ENCODE measurements around the gene UPB1. TPM values are rescaled to one million over a fixed set of nuclear protein-coding genes. Genes with fewer than 3 reads are reported as not detected.

UPB1 gene
- total RNA-seq, 3 donors from 2014 or later (not counting 1 experiment from before 2014, with no cell fraction given): 0.33 to 1.6 (median 0.50) TPM

- Histone ChIP-seq H3K27me3 (ENCODE audit: control insufficient read depth, insufficient read depth, low read length) (no peaks in the 10 kb centered on the region), H3K4me3 (ENCODE audit: low read length) (no peak overlapping the region), H3K36me3 (ENCODE audit: control insufficient read depth, insufficient read depth, low read length) (peaks cover 11% of the 10 kb centered on the region), H3K27ac (ENCODE audit: low read length) (no peak overlapping the region), H3K4me1 (ENCODE audit: control insufficient read depth, insufficient read depth, low read length) (no peaks in the 10 kb centered on the region), H3K9me3 (ENCODE audit: control insufficient read depth, insufficient read depth, low read length) (no peaks in the 10 kb centered on the region)
- Mint-ChIP-seq H3K27ac (no peak overlapping the region), H3K4me1 (no peaks in the 10 kb centered on the region), H3K36me3 (no peaks in the 10 kb centered on the region), H3K27me3 (ENCODE audit: low read depth in 2 of 2) (no peaks in the 10 kb centered on the region), H3K4me3 (no peak overlapping the region), H3K9me3 (no peaks in the 10 kb centered on the region)
- WGBS (ENCODE audit: insufficient coverage): 93% methylated on average over 3 of the region's 3 CpGs
- no peak for ATAC-seq
- intact Hi-C loops (cut with micrococcal nuclease): no loop called here
- no peak for DNase-seq
- TF ChIP-seq CTCF (IDR thresholded peaks at IDR 0.05): no peak
Observed at GRCh38 chr22:24536089-24536488, 41.0 kb downstream of the UPB1 start.

GRCh38 chr22:24540470-24540869 lies 45.3 kb downstream of the UPB1 start:
- DNase-seq (no peak), ATAC-seq (no peak)
- Histone ChIP-seq H3K4me3 (ENCODE audit: low read length) (no peak overlapping the region), H3K27me3 (ENCODE audit: control insufficient read depth, insufficient read depth, low read length) (no peaks in the 10 kb centered on the region), H3K9me3 (ENCODE audit: control insufficient read depth, insufficient read depth, low read length) (no peaks in the 10 kb centered on the region), H3K36me3 (ENCODE audit: control insufficient read depth, insufficient read depth, low read length) (peaks cover 29% of the 10 kb centered on the region), H3K4me1 (ENCODE audit: control insufficient read depth, insufficient read depth, low read length) (peaks cover 12% of the 10 kb centered on the region), H3K27ac (ENCODE audit: low read length) (no peak overlapping the region)
- no peak overlapping the region for H3K27ac Mint-ChIP-seq
- H3K27me3 Mint-ChIP-seq (ENCODE audit: low read depth in 2 of 2): no peaks in the 10 kb centered on the region
- intact Hi-C loops (cut with micrococcal nuclease): no loop called here
- H3K36me3 Mint-ChIP-seq: no peaks in the 10 kb centered on the region
- H3K4me3 Mint-ChIP-seq: no peak overlapping the region
- WGBS (ENCODE audit: insufficient coverage): 97% methylated on average over 2 of the region's 2 CpGs
- H3K9me3 Mint-ChIP-seq: no peaks in the 10 kb centered on the region
- H3K4me1 Mint-ChIP-seq: no peaks in the 10 kb centered on the region
- TF ChIP-seq CTCF (IDR thresholded peaks at IDR 0.05): no peak

GRCh38 chr22:24541681-24542515 lies 46.8 kb downstream of the UPB1 start:
- intact Hi-C loops (cut with micrococcal nuclease): no loop called here
- peaks cover 35% of the 10 kb centered on the region for H3K36me3 ChIP-seq (ENCODE audit: control insufficient read depth, insufficient read depth, low read length)
- Mint-ChIP-seq H3K4me1 (no peaks in the 10 kb centered on the region), H3K27ac (no peak overlapping the region), H3K27me3 (ENCODE audit: low read depth in 2 of 2) (no peaks in the 10 kb centered on the region), H3K9me3 (no peaks in the 10 kb centered on the region), H3K4me3 (no peak overlapping the region), H3K36me3 (peaks cover 3% of the 10 kb centered on the region)
- peaks cover 12% of the 10 kb centered on the region for H3K4me1 ChIP-seq (ENCODE audit: control insufficient read depth, insufficient read depth, low read length)
- no peaks in the 10 kb centered on the region for H3K27me3 ChIP-seq (ENCODE audit: control insufficient read depth, insufficient read depth, low read length)
- ATAC-seq: peak in 1 of 3 donors; percentile 43
- no peak overlapping the region for H3K27ac ChIP-seq (ENCODE audit: low read length)
- no peak for DNase-seq
- no peak overlapping the region for H3K4me3 ChIP-seq (ENCODE audit: low read length)
- no peaks in the 10 kb centered on the region for H3K9me3 ChIP-seq (ENCODE audit: control insufficient read depth, insufficient read depth, low read length)
- no peak for TF ChIP-seq CTCF (IDR thresholded peaks at IDR 0.05)
- 73% methylated on average over 6 of the region's 6 CpGs for WGBS (ENCODE audit: insufficient coverage)

DNA sequence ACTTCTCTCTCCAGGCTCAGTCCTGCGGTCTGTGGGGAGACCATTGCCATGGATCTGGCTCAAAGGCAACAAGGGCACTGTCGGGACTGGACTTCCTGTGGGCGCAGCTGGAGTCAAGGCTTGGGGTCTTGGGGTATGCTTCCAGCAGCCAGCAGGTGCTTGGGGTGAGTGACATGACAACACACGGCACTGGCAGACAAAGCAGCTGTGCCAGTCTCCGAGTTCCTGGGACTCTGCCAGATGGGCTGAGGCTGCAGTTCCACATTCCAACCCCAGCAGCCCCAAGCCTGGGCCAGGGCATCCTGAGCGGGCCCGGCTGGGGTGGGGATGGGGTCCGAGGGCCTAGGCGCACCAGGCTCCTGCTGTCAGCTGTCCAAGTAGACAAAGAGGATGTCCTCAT lies 47.5 kb downstream of the UPB1 start:
- H3K27me3 ChIP-seq (ENCODE audit: control insufficient read depth, insufficient read depth, low read length): no peaks in the 10 kb centered on the region
- DNase-seq: no peak
- Mint-ChIP-seq H3K36me3 (peaks cover 11% of the 10 kb centered on the region), H3K4me3 (no peak overlapping the region), H3K4me1 (no peaks in the 10 kb centered on the region), H3K27ac (no peak overlapping the region), H3K9me3 (no peaks in the 10 kb centered on the region), H3K27me3 (ENCODE audit: low read depth in 2 of 2) (no peaks in the 10 kb centered on the region)
- intact Hi-C loops (cut with micrococcal nuclease): no loop called here
- ATAC-seq: no peak
- WGBS (ENCODE audit: insufficient coverage): 73% methylated on average over 9 of the region's 9 CpGs
- no peak for TF ChIP-seq CTCF (IDR thresholded peaks at IDR 0.05)
- H3K4me3 ChIP-seq (ENCODE audit: low read length): no peak overlapping the region
- no peaks in the 10 kb centered on the region for H3K9me3 ChIP-seq (ENCODE audit: control insufficient read depth, insufficient read depth, low read length)
- peaks cover 12% of the 10 kb centered on the region for H3K4me1 ChIP-seq (ENCODE audit: control insufficient read depth, insufficient read depth, low read length)
- no peak overlapping the region for H3K27ac ChIP-seq (ENCODE audit: low read length)
- peaks cover 43% of the 10 kb centered on the region for H3K36me3 ChIP-seq (ENCODE audit: control insufficient read depth, insufficient read depth, low read length)
